NCI-H69 (cell line): ENCODE measurements around the gene ACTRT2.

Experiments used
- DNase-seq: peaks from one replicate; lab custom pipeline; 2025; lab: John Stamatoyannopoulos, UW

Gene ACTRT2

DNA sequence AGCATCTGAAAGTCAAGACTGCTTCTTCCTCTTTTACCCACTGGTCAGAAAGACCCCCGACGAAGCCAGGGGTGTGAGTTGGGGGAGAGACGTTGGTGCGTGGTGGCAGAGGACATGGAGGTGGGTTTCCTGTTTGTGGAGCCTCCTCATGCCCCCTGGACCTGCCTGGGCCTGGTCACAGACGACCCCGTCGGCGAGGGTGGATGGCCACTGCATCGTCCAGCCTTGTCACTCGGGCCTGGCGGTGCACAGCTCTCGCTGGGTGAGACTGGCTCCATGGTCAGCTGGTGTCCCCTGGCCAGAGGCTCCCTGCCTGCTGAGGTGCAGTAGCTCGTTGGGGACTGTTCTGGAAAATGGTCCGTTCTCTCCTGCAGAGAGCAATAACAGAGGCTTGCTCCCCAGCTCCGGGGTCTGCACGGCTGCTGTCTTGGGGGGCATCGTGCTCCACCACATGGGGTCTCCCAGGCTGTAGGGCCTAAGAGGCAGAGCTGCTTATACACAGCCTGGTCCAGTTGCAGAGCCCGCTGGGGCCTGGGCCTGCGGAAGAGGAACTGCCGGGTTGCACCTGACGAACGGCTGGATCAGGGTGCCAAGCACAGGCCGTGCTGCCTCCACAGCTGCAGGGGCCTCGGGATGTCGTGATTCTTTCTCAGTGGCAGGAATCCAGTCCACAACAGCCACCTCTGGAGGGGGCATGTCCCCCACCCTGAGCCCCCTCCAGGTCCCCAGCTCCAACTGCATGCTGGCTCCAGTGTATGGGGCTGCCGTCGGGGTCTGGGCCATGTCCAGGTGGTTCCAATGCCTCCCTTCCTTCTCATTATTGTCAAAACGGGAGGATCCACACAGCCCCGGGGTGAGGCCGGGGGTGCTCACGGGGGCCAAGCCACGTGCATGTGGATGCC lies 18.0 kb upstream of the ACTRT2 start:
- no peak for DNase-seq

GRCh38 chr1:3003941-3004270 lies 17.4 kb upstream of the ACTRT2 start:
- DNase-seq = no peak

- DNase-seq = no peak
Measured at GRCh38 chr1:3004285-3005205, 16.7 kb upstream of the ACTRT2 start.

DNA sequence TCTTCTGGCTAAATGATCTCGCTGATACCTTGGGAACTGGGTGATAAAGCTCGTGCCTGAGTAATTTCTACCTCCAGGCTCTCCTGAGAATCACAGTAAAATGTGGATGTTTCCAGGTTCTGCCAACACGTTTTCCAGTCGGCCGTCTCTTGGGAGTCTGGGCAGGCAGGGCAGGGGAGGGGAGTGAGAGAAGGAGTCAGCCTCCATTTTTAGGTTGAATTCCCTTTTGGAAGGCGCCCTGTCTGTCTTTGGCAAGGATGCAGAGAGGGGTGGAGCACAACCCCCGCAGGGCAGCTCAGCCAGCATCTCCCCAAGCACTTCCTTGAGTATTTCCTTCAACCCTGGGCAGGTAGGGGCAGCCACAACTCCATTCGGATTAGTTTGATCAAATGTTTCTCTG lies 15.5 kb upstream of the ACTRT2 start:
- DNase-seq = no peak

- no peak for DNase-seq
Measured at GRCh38 chr1:3007298-3008147, 13.7 kb upstream of the ACTRT2 start.

DNA sequence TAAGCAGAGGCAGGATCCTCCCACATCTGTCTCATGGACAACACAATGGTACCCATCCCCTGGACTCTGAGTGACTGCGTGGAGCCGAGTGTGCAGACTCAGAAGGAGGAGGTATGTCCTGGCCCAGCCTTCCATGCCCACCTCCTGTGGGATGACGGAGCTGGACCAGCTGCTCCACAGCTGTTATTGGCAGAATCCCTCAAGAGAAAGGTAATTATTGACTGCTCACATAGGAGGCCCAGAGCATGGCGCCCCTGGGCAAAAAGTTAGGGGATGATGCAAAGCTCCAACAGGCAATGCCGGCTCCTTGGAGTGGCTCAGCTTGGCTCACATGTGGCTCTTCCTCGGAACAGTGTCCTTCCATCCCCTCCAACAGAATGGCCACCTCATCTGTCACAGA lies 12.2 kb upstream of the ACTRT2 start:
- no peak for DNase-seq

DNA sequence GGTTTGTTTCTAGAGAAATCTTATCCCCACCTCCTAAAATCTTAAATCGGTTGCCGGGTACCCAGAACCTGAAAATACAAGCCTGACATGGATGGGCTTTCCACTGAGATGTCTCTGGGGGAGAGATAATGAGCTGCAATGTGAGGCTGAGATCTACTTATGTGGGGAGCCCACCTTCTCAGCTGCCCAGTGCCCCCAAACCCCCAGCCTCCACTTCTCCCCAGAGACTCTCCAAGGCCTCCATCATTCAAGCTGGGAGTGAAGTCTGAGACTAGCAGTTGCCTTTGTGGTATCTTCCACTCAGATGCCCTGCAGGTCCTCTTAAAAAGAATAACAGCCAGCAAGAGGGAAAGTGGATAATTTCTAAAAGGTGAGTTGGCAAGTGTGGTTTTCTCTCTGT lies 11.7 kb upstream of the ACTRT2 start:
- no peak for DNase-seq

DNA sequence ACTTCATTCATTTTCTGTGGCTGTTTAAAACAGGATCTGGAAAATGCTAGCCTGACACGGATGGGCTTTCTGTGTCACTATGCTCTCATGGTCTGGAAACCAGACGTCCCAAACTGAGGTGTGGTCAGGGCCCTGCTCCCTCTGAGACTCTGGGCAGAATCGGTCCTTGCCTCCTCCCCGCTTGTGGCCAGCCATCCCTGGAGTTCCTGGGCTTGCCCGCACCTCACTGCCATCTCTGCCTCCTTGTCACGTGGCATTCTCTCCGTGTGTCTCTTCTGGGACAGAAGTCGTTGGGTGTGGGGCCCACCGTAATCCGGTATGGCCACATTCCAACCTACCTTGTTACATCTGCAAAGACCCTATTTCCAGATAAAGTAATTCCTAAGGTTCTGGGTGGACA lies 10.1 kb upstream of the ACTRT2 start:
- no peak for DNase-seq

DNA sequence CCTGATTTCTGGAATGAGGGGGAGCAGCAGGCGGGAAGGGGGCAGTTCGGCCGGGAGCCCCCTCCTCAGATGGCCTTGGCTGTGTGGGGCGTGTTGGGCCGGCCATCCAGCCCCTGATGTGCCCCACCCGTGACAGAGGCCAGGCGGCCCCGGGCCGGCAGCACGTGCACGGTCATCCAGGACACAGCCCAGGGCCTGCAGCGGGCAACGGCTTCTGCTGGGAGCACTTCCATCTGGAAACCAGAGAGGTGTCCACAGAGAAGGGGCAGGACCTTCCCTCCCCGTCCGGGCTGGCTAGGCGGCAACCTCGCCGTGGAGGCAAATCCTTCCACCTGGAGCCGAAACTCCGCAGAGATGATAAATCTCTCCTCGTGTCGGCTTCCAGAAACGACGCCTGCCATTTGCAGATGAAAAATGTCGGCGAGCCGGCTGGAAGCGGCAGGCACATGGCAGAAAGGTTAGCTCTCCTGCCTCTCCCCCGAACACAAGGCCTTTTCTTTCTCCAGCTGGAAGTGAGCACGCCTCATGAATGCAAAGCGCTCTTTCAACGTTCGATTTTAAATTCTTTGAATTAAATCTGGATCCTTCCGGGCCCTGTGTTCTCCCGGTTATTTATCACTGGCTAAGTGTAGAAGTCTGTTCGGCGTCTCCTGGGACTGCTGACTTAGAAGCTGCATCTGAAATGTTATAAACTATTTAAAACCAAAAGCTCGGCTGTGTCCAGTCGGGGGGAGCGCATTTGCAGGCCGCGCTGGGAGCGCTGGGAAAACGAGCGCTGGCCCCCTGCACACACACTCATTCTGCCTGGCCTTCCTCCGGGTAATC lies 9.4 kb upstream of the ACTRT2 start:
- no peak for DNase-seq

- DNase-seq = peak; percentile 14
Measured at GRCh38 chr1:3012456-3013291, 8.6 kb upstream of the ACTRT2 start.

DNA sequence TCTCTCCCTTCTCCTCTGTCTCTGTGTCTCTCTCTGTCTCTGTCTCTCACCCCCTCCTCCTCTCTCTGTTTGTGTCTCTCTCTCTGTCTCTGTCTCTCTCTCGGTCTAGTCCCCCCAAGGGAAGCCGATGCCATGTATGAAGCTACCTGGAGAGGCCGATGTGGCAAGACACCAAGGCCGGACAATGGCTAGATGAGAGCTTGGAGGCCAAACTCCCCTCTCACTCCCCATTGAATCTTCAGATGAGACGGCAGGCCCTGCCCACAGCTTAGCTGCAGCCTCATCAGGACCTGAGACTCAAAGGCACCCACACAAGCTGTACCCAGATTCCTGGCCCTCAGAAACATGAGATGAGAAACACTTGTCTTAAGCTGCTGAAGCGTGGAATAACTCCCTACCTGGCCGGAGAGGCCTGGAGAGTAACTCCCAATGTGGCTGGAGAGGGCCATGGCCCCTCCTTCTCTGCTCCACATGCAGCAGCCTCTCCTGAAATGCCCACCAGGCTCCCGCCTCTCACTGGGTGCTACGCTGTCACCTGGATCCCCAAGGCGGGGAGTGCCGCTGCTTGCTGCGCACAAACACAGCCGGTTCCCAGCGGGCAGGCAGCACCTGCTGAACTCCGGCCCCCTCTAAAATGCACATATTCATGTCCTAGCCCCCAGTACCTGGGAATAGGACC lies 7.8 kb upstream of the ACTRT2 start:
- DNase-seq = no peak

DNA sequence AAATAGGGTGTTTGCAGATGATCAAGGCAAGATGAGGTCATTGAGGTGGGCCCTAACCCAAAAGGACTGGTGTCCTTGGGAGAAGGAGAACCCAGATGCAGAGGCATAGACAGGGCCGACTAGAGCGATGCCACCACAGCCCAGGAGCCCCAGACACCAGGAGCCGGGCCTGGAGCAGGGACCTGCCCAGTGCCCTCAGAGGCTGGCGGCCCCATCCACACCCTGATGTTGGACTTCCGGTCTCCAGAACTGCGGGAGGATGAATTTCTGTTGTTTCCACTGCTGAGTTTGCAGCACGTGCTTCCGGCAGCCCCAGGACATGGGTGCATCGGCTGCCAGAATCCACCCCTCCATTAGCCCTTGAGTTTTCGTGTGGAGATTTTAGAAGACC lies 7.2 kb upstream of the ACTRT2 start:
- DNase-seq = no peak

DNA sequence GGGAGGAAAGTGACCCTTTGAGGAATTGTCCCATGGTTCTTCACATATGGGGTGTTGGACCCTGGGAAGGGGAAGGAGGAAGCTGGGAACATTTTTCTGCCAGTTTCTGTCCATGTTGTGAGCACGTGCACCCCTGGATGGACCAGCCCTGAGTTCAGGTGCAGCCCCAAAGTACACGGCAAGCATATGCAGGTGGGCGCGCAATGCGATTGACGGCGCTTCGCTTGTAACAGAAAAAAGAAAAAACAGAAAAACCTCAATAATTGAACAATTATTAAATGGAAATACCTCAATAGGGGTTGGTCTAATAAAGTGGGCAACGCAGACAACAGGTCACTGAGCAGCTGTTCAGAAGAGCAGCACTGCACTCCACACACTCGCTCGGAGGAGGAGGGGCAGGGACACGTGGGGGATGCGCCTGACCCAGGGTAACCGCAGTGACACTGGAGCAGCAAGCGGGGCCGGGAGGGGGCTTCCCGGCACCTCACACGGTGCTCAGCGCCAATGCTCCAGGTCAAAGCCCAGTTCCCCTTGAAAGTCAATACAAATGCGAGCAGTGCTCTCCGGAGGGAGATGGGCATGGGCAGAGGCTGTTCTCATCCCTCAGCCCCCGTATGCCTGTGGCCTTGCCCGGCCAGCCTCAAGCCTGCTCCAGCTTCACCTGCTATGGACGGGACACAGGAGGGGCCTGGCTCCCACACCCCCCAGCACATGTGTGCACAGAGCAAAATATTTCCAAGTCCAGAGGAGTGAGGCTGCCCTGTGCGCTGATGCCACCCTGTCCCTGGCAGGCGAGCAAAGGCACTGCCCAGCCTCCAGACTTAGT lies 6.6 kb upstream of the ACTRT2 start:
- no peak for DNase-seq

- DNase-seq = no peak
Measured at GRCh38 chr1:3015269-3015635, 6.0 kb upstream of the ACTRT2 start.

- no peak for DNase-seq
Measured at GRCh38 chr1:3015744-3016143, 5.5 kb upstream of the ACTRT2 start.

- DNase-seq = no peak
Measured at GRCh38 chr1:3016641-3017439, 4.4 kb upstream of the ACTRT2 start.

GRCh38 chr1:3017440-3018050 lies 3.7 kb upstream of the ACTRT2 start:
- DNase-seq = no peak

GRCh38 chr1:3018051-3018471 lies 3.2 kb upstream of the ACTRT2 start:
- DNase-seq = no peak
